Glutamatergic neuron (in vitro differentiated cells): ENCODE results near the gene HARBI1. TPM values are rescaled to one million over a fixed set of nuclear protein-coding genes. Genes with fewer than 3 reads are reported as not detected.

Experiments
- DNase-seq: peaks from one replicate; pipeline ENCODE4 v3.0.0; 2022
- H3K27ac Mint-ChIP-seq: one replicate; pipeline ENCODE4 v1.8.0; 2020; ENCODE audit warnings: mild to moderate bottlenecking, mixed read lengths, inconsistent platforms; ENCODE audit not compliant: unreplicated experiment
- H3K27me3 Mint-ChIP-seq: one replicate; pipeline ENCODE4 v1.8.0; 2020; ENCODE audit warnings: mild to moderate bottlenecking, moderate library complexity, mixed read lengths, inconsistent platforms; ENCODE audit not compliant: unreplicated experiment
- H3K36me3 Mint-ChIP-seq: one replicate; pipeline ENCODE4 v1.8.0; 2020; ENCODE audit warnings: mild to moderate bottlenecking, mixed read lengths, inconsistent platforms; ENCODE audit not compliant: unreplicated experiment
- H3K4me1 Mint-ChIP-seq: one replicate; pipeline ENCODE4 v1.8.0; 2020; ENCODE audit warnings: mild to moderate bottlenecking, low read depth, mixed read lengths, inconsistent platforms; ENCODE audit not compliant: unreplicated experiment
- H3K4me3 Mint-ChIP-seq: one replicate; pipeline ENCODE4 v1.8.0; 2020; ENCODE audit warnings: mild to moderate bottlenecking, mixed read lengths, inconsistent platforms; ENCODE audit not compliant: unreplicated experiment
- H3K9me3 Mint-ChIP-seq: one replicate; pipeline ENCODE4 v1.8.0; 2020; ENCODE audit warnings: mild to moderate bottlenecking, moderate library complexity, mixed read lengths, inconsistent platforms; ENCODE audit not compliant: unreplicated experiment
- CTCF ChIP-seq: fragments of 200-600 bp; sonication (generic); IDR thresholded peaks from one replicate; pipeline ENCODE4 v1.5.0; 2021; ENCODE audit not compliant: partially characterized antibody, unreplicated experiment
- total RNA-seq: library from RNA; stranded (reverse); fragmentation: NEBNext Ultra II Directional; extraction: Animal tissue kit (Norgen Biotek cat#: 25700); gene quantifications from one replicate; pipeline ENCODE4 v1.2.1, GENCODE V29; 2021; ENCODE audit not compliant: unreplicated experiment

HARBI1 gene
- total RNA-seq, 1 donor from 2014 or later = 11.1 TPM

- peaks cover 2% of the 10 kb centered on the region for H3K9me3 Mint-ChIP-seq
- DNase-seq = no peak
- no peaks in the 10 kb centered on the region for H3K36me3 Mint-ChIP-seq
- TF ChIP-seq CTCF = no peak
- no peaks in the 10 kb centered on the region for H3K27me3 Mint-ChIP-seq
- no peak overlapping the region for H3K27ac Mint-ChIP-seq
- H3K4me3 Mint-ChIP-seq = no peak overlapping the region
- peaks cover 8% of the 10 kb centered on the region for H3K4me1 Mint-ChIP-seq
Measured at GRCh38 chr11:46555267-46556054, 61.6 kb downstream of the HARBI1 start.

GRCh38 chr11:46554213-46555147 lies 62.5 kb downstream of the HARBI1 start:
- Mint-ChIP-seq H3K4me3 (peak overlapping the region; percentile 22), H3K27ac (peak overlapping the region; percentile 9), H3K9me3 (peaks cover 2% of the 10 kb centered on the region), H3K4me1 (peaks cover 6% of the 10 kb centered on the region), H3K27me3 (no peaks in the 10 kb centered on the region), H3K36me3 (no peaks in the 10 kb centered on the region)
- DNase-seq = no peak
- TF ChIP-seq CTCF = no peak

- Mint-ChIP-seq H3K4me1 (peaks cover 6% of the 10 kb centered on the region), H3K36me3 (no peaks in the 10 kb centered on the region), H3K27ac (no peak overlapping the region), H3K4me3 (no peak overlapping the region), H3K27me3 (no peaks in the 10 kb centered on the region), H3K9me3 (peaks cover 2% of the 10 kb centered on the region)
- DNase-seq = no peak
- no peak for TF ChIP-seq CTCF
Measured at GRCh38 chr11:46553814-46554212, 63.2 kb downstream of the HARBI1 start.

Other genes with a start within 250 kb of the HARBI1 start
- gene MDK, start 235.6 kb downstream of the HARBI1 start, total RNA-seq = 846 TPM
- gene CHRM4, start 225.5 kb downstream of the HARBI1 start, total RNA-seq = 8.5 TPM
- gene AMBRA1, start 23.2 kb downstream of the HARBI1 start, total RNA-seq = 49.0 TPM
- 87.7 TPM for gene ATG13, start 326 bp upstream of the HARBI1 start, total RNA-seq
- gene ARHGAP1, start 83.4 kb upstream of the HARBI1 start, total RNA-seq = 38.4 TPM
- 10.6 TPM for gene ZNF408, start 83.8 kb upstream of the HARBI1 start, total RNA-seq
- gene F2, start 102.0 kb upstream of the HARBI1 start, total RNA-seq = 0.29 TPM
- gene CKAP5, start 229.1 kb upstream of the HARBI1 start, total RNA-seq = 193 TPM